IMR-90 (cell line): Measurements from ENCODE around the gene C11orf98. TPM values are rescaled to one million over a fixed set of nuclear protein-coding genes. Genes with fewer than 3 reads are reported as not detected.
A peak's percentile ranks its signal among the peaks of the same experiment; 100 is the strongest.

Experiments used
- ATAC-seq: fragments of 200-7000 bp; cut with Tn5 transposase; 2 replicates; pipeline ENCODE4 v1.9.1; 2020; ENCODE audit warnings: low read depth, mild to moderate bottlenecking, moderate library complexity
- BruUV-seq: library from RNA; stranded (reverse); fragments of 400-500 nt; replicated peaks from 2 replicates; lab custom pipeline; 2021; lab: Mats Ljungman, UMichigan
- CTCF ChIA-PET: fragments of 300-600 bp; formaldehyde crosslinking; extraction: SDS; loops from one replicate; lab custom pipeline; 2021; ENCODE audit warnings: antibody characterized with exemption; lab: Yijun Ruan, JAX
- POLR2A ChIA-PET: fragments of 300-600 bp; sonication (Branson Sonifier 250); formaldehyde crosslinking; loops from one replicate; lab custom pipeline; 2022; ENCODE audit warnings: antibody characterized with exemption; ENCODE audit not compliant: unreplicated experiment; lab: Charles Lee
- DNase-seq: peaks from one replicate; pipeline ENCODE4 v3.0.0; 2013
- H2AFZ ChIP-seq: replicated peaks from 2 replicates; pipeline ENCODE3; 2013; ENCODE audit warnings: low read length, mild to moderate bottlenecking; ENCODE audit not compliant: poor library complexity
- H2AK5ac ChIP-seq: 2 replicates; pipeline ENCODE4 v1.6.1; 2013; ENCODE audit warnings: low read depth, low read length, inconsistent platforms
- H2AK9ac ChIP-seq: replicated peaks from 2 replicates; pipeline ENCODE3; 2013; ENCODE audit warnings: mild to moderate bottlenecking, low read depth, low read length, moderate library complexity; ENCODE audit not compliant: poor library complexity
- H2BK120ac ChIP-seq: 2 replicates; pipeline ENCODE4 v1.6.1; 2013; ENCODE audit warnings: low read depth, low read length, inconsistent platforms
- H2BK15ac ChIP-seq: 3 replicates; pipeline ENCODE4 v1.6.1; 2013; ENCODE audit warnings: low read depth, low read length, inconsistent platforms
- H2BK20ac ChIP-seq: 2 replicates; pipeline ENCODE4 v1.6.1; 2013; ENCODE audit warnings: low read depth, mild to moderate bottlenecking, inconsistent platforms, low read length, moderate library complexity
- H2BK5ac ChIP-seq: 2 replicates; pipeline ENCODE4 v1.6.1; 2013; ENCODE audit warnings: mild to moderate bottlenecking, low read depth, low read length, inconsistent platforms; ENCODE audit not compliant: poor library complexity, severe bottlenecking
- H3K14ac ChIP-seq: replicated peaks from 2 replicates; pipeline ENCODE4 v1.6.1; 2013; ENCODE audit warnings: low read depth, low read length, inconsistent platforms
- H3K18ac ChIP-seq: 2 replicates; pipeline ENCODE4 v1.6.1; 2013; ENCODE audit warnings: low read depth, low read length, control low read depth
- H3K23ac ChIP-seq: 2 replicates; pipeline ENCODE4 v1.6.1; 2013; ENCODE audit warnings: low read depth, low read length, inconsistent platforms
- H3K27ac ChIP-seq: 2 replicates; pipeline ENCODE4 v1.5.1; 2013; ENCODE audit warnings: mild to moderate bottlenecking, control low read depth, low read length; ENCODE audit not compliant: insufficient read depth
- H3K27me3 ChIP-seq: 2 replicates; pipeline ENCODE4 v1.6.1; 2013; ENCODE audit warnings: low read length; ENCODE audit not compliant: control insufficient read depth, insufficient read depth
- H3K36me3 ChIP-seq: 2 replicates; pipeline ENCODE4 v1.6.1; 2013; ENCODE audit warnings: low read length, mixed read lengths; ENCODE audit not compliant: control insufficient read depth, insufficient read depth
- H3K4ac ChIP-seq: 2 replicates; pipeline ENCODE4 v1.6.1; 2013; ENCODE audit warnings: low read depth, low read length, inconsistent platforms
- H3K4me1 ChIP-seq: 2 replicates; pipeline ENCODE4 v1.6.1; 2013; ENCODE audit warnings: low read length, mixed read lengths; ENCODE audit not compliant: control insufficient read depth, insufficient read depth
- H3K4me2 ChIP-seq: 2 replicates; pipeline ENCODE4 v1.6.1; 2013; ENCODE audit warnings: low read depth, mild to moderate bottlenecking, control low read depth, low read length, moderate library complexity
- H3K4me3 ChIP-seq: 2 replicates; pipeline ENCODE4 v1.5.1; 2013; ENCODE audit warnings: low read depth, mild to moderate bottlenecking, control low read depth, low read length, moderate library complexity; ENCODE audit not compliant: insufficient read depth
- H3K56ac ChIP-seq: 2 replicates; pipeline ENCODE4 v1.6.1; 2013; ENCODE audit warnings: low read length, inconsistent platforms; ENCODE audit not compliant: insufficient read depth; ENCODE audit errors: extremely low read depth
- H3K79me1 ChIP-seq, 2 experiments: 2 replicates each; pipeline ENCODE4 v1.6.1; 2013; ENCODE audit warnings: low read length in 2 of 2, inconsistent platforms in 1 of 2, low read depth in 1 of 2
- H3K9ac ChIP-seq: 2 replicates; pipeline ENCODE4 v1.6.1; 2013; ENCODE audit warnings: low read depth, low read length, control low read depth
- H3K9me1 ChIP-seq: 2 replicates; pipeline ENCODE4 v1.6.1; 2013; ENCODE audit warnings: low read length, inconsistent platforms; ENCODE audit not compliant: insufficient read depth
- H3K9me3 ChIP-seq: 2 replicates; pipeline ENCODE4 v1.6.1; 2013; ENCODE audit warnings: low read length; ENCODE audit not compliant: control insufficient read depth, insufficient read depth
- H4K20me1 ChIP-seq: 2 replicates; pipeline ENCODE4 v1.6.1; 2013; ENCODE audit warnings: low read length, inconsistent platforms; ENCODE audit not compliant: insufficient read depth
- H4K5ac ChIP-seq: 2 replicates; pipeline ENCODE4 v1.6.1; 2013; ENCODE audit warnings: mild to moderate bottlenecking, low read depth, low read length, control low read depth
- H4K8ac ChIP-seq, 2 experiments: 2 replicates each; pipeline ENCODE4 v1.6.1; 2013; ENCODE audit warnings: low read depth in 2 of 2, low read length in 2 of 2, control low read depth in 1 of 2, inconsistent platforms in 1 of 2
- H4K91ac ChIP-seq: 2 replicates; pipeline ENCODE4 v1.6.1; 2013; ENCODE audit warnings: low read depth, low read length, inconsistent platforms; ENCODE audit not compliant: insufficient read depth
- CHD1 ChIP-seq: IDR thresholded peaks from 2 replicates; pipeline ENCODE4 v1.6.1; 2012; ENCODE audit warnings: low read depth, low read length, improper control_type of control experiment
- ELK1 ChIP-seq: fragments of 150-350 bp; IDR thresholded peaks from 2 replicates; pipeline ENCODE4 v1.6.1; 2016; ENCODE audit warnings: low read depth, mild to moderate bottlenecking, low read length, moderate library complexity, borderline replicate concordance
- MAFK ChIP-seq: IDR thresholded peaks from 2 replicates; pipeline ENCODE4 v1.6.1; 2012; ENCODE audit warnings: low read depth, low read length, improper control_type of control experiment
- MAZ ChIP-seq: IDR thresholded peaks from 2 replicates; pipeline ENCODE4 v1.6.1; 2012; ENCODE audit warnings: low read depth, mild to moderate bottlenecking, low read length, improper control_type of control experiment, moderate library complexity, borderline replicate concordance
- POLR2A ChIP-seq: IDR thresholded peaks from 2 replicates; pipeline ENCODE4 v1.6.1; 2012; ENCODE audit warnings: mild to moderate bottlenecking, low read depth, low read length
- RAD21 ChIP-seq: IDR thresholded peaks from 2 replicates; pipeline ENCODE4 v1.6.1; 2012; ENCODE audit warnings: low read length, improper control_type of control experiment
- RCOR1 ChIP-seq: IDR thresholded peaks from 2 replicates; pipeline ENCODE4 v1.6.1; 2012; ENCODE audit warnings: mild to moderate bottlenecking, low read length, improper control_type of control experiment; ENCODE audit not compliant: insufficient replicate concordance
- SMC3 ChIP-seq: fragments of 150-350 bp; IDR thresholded peaks from 2 replicates; pipeline ENCODE4 v1.6.1; 2016; ENCODE audit warnings: low read depth, mild to moderate bottlenecking, antibody characterized with exemption, low read length, moderate library complexity
- USF2 ChIP-seq: fragments of 150-350 bp; IDR thresholded peaks from 2 replicates; pipeline ENCODE4 v1.6.1; 2017; ENCODE audit warnings: mild to moderate bottlenecking, antibody characterized with exemption, low read length, low read depth
- WGBS, 2 experiments: methylation state at CpG; one replicate each; pipeline versions ENCODE4 v1.1.5 to v1.1.7; 2013; ENCODE audit warnings: missing lambda C conversion rate in 2 of 2; ENCODE audit not compliant: insufficient read length in 1 of 2; ENCODE audit errors: extremely low coverage in 2 of 2; 5-methylcytosine and 5-hydroxymethylcytosine counted together
- dilution Hi-C: fragments of 300-500 bp; cut with HindIII; formaldehyde crosslinking; loops from one replicate; pipeline ENCODE4 v1.14.3; 2018; ENCODE audit warnings: low sequenced_read_pairs; ENCODE audit not compliant: unreplicated experiment
- in situ Hi-C: fragments of 300-500 bp; cut with MboI; formaldehyde crosslinking; loops from 3 replicates; pipeline ENCODE4 v1.14.3; 2019; ENCODE audit warnings: low sequenced_read_pairs, inconsistent platforms, mixed read lengths
- intact Hi-C: fragments of 100-400 bp; cut with micrococcal nuclease; formaldehyde crosslinking; loops from 2 replicates; pipeline ENCODE4 v1.10.0; 2022
- polyA plus RNA-seq, 3 experiments: library from polyadenylated mRNA; depleted of rRNA; stranded (reverse); fragments of >200 nt; gene quantifications; 2 replicates each; pipeline ENCODE4 v1.2.3, GENCODE V29; 2012; ENCODE audit warnings: low replicate concordance in 1 of 3
- total RNA-seq: library from RNA; depleted of rRNA; stranded (reverse); fragments of >200 nt; gene quantifications from 2 replicates; pipeline ENCODE4 v1.2.3, GENCODE V29; 2012
- TF ChIP-seq, protein P1 (sequence below): conservative IDR thresholded peaks from 2 replicates; pipeline ENCODE4 v1.5.1; 2012; ENCODE audit warnings: mild to moderate bottlenecking, low read depth, low read length, improper control_type of control experiment

The C11orf98 gene
- total and polyA plus RNA-seq, 2 of the 4 experiments (the other 2 are of a cell fraction): 41.2 to 62.3 TPM

GRCh38 chr11:62694455-62695167, 29.6 kb upstream of the C11orf98 start:
- in situ Hi-C loops: loop anchor here (10.0 kb wide), 1 partner anchor 300 kb away; no protein-coding TSS in a partner anchor
- POLR2A ChIA-PET: interaction anchor here (0.7 kb wide), 1 partner anchor 152 kb away, joined by 8 read pairs; no protein-coding TSS in a partner anchor

More at GRCh38 chr11:62694455-62695167, 29.6 kb upstream of the C11orf98 start:
- Histone ChIP-seq H3K4me2 (no peak overlapping the region), H3K9me3 (no peaks in the 10 kb centered on the region), H3K18ac (no peak overlapping the region), H4K5ac (no peak overlapping the region), H2BK15ac (no peak overlapping the region), H3K4ac (no peak overlapping the region; the same call in 1 of the 2 replicates), H2BK20ac (no peak overlapping the region), H3K27me3 (no peaks in the 10 kb centered on the region), H3K14ac (no peak overlapping the region; the same call in 1 of the 2 replicates), H3K9ac (no peak overlapping the region), H2AFZ (peak overlapping the region; percentile 44), H4K20me1 (0 out of 2 replicates have a peak, but pooled peaks cover 6% of the 10 kb centered on the region), H2AK9ac (peak overlapping the region; percentile 73), H3K9me1 (peaks cover 6% of the 10 kb centered on the region; the same call in 1 of the 2 replicates), H2AK5ac (peak overlapping the region; percentile 28; the same call in 1 of the 2 replicates), H3K56ac (no peak overlapping the region), H3K4me1 (peaks cover 2% of the 10 kb centered on the region; the same call in 1 of the 2 replicates), H3K27ac (no peak overlapping the region), H3K23ac (no peak overlapping the region), H2BK5ac (no peak overlapping the region), H3K79me1 (peaks cover 0 to 7% of the 10 kb centered on the region in 2 experiments; a peak in 2 of 4 replicates), H2BK120ac (no peak overlapping the region), H4K8ac (no peak overlapping the region), H3K4me3 (no peak overlapping the region), H4K91ac (no peak overlapping the region), H3K36me3 (peaks cover 22% of the 10 kb centered on the region)
- BruUV-seq: no TSS peak
- no peak for TF ChIP-seq CHD1
- no peak for TF ChIP-seq RCOR1
- no peak for TF ChIP-seq POLR2A
- no peak for TF ChIP-seq ELK1
- no peak for TF ChIP-seq USF2
- no peak for TF ChIP-seq MAFK
- TF ChIP-seq RAD21: peak; percentile 72
- TF ChIP-seq SMC3: peak; percentile 68
- TF ChIP-seq, protein P1, sequence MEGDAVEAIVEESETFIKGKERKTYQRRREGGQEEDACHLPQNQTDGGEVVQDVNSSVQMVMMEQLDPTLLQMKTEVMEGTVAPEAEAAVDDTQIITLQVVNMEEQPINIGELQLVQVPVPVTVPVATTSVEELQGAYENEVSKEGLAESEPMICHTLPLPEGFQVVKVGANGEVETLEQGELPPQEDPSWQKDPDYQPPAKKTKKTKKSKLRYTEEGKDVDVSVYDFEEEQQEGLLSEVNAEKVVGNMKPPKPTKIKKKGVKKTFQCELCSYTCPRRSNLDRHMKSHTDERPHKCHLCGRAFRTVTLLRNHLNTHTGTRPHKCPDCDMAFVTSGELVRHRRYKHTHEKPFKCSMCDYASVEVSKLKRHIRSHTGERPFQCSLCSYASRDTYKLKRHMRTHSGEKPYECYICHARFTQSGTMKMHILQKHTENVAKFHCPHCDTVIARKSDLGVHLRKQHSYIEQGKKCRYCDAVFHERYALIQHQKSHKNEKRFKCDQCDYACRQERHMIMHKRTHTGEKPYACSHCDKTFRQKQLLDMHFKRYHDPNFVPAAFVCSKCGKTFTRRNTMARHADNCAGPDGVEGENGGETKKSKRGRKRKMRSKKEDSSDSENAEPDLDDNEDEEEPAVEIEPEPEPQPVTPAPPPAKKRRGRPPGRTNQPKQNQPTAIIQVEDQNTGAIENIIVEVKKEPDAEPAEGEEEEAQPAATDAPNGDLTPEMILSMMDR: peak; percentile 73
- TF ChIP-seq MAZ: no peak
- ATAC-seq (peak; percentile 92), DNase-seq (peak; percentile 82)
- CTCF ChIA-PET: interaction anchor here (0.6 to 3.0 kb wide), 5 partner anchors 9 to 300 kb away, joined by 3 to 11 read pairs (median 4); no protein-coding TSS in a partner anchor
- 28% methylated on average over 5 of the region's 14 CpGs; no CpG with 5 or more reads in 1 of the 2 experiments for WGBS, 2 experiments
- intact Hi-C loops (loop anchor here (1.0 to 10.0 kb wide), 4 partner anchors 14 to 314 kb away; partner anchors contain the start of gene TUT1), dilution Hi-C loops (no loop called here)
